Measurements from ENCODE around the gene TBC1D7. TPM values are rescaled to one million over a fixed set of nuclear protein-coding genes. Genes with fewer than 3 reads are reported as not detected.

The TBC1D7 gene
- total RNA-seq, 1 donor from 2014 or later: 18.1 TPM

DNA sequence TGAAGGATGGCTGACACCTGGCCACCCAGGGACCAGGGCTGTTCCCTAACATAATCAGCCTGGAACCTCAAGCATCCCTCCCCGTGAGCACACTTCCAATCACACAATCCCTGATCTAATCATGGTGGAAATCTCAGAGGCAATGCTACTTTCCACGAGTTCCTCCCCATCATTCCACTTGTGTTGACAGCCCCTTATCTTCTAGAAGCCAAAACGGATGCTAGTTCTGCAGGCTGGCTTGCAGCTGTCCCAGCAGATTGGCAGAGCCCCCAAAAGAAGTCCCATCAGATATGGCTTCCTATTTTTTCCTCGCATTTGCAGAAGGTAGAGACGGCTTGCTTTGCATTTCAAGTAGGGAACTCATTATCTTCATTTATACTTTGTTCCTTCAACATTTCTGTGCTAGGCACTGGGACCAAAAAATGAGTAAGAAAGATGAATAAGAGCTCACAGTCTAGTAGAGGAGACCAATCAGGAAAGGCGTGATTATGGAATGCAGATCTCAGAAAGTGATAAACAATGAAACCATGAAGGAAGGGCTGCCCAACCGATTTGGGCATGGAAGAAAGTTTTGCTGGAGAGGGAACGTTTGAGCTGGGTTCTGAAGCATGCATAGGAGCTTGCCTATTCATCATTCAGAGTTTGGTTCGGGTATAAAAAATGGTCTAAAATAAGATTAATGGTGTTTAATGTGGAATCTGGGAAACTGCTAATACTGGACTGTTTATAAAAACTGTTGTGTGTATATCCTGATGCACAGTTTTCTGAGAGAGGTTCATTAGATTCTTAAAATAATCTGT lies 44.6 kb upstream of the TBC1D7 start:
- no peak overlapping the region for H3K27ac ChIP-seq

DNA sequence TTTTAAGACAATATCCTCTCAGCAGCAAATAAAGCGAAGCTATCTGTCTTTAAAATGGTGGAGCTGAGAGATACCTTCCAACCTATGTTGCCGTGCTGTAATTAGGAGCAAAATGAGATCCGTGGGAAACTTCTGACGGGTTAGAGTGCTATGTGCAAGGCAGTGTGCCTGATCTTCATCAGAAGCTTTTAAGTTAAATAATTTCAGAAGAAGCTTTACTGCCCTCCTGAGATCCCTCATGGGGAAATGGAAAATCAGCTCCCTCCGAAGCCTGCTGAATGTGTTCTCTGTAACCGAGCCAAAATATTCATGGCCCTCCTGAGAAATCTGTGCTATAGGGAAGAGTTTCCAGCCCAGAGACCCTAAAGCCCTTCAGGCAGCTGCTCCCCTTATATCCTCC lies 43.7 kb upstream of the TBC1D7 start:
- DNase-seq: no peak
- H3K4me1 ChIP-seq: peaks cover 34% of the 10 kb centered on the region
- TF ChIP-seq, protein P1, sequence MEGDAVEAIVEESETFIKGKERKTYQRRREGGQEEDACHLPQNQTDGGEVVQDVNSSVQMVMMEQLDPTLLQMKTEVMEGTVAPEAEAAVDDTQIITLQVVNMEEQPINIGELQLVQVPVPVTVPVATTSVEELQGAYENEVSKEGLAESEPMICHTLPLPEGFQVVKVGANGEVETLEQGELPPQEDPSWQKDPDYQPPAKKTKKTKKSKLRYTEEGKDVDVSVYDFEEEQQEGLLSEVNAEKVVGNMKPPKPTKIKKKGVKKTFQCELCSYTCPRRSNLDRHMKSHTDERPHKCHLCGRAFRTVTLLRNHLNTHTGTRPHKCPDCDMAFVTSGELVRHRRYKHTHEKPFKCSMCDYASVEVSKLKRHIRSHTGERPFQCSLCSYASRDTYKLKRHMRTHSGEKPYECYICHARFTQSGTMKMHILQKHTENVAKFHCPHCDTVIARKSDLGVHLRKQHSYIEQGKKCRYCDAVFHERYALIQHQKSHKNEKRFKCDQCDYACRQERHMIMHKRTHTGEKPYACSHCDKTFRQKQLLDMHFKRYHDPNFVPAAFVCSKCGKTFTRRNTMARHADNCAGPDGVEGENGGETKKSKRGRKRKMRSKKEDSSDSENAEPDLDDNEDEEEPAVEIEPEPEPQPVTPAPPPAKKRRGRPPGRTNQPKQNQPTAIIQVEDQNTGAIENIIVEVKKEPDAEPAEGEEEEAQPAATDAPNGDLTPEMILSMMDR (IDR thresholded peaks at IDR 0.05): no peak
- intact Hi-C loops (cut with DNase I): no loop called here
- H3K36me3 ChIP-seq: no peaks in the 10 kb centered on the region
- no peak for ATAC-seq
- no peaks in the 10 kb centered on the region for H3K9me3 ChIP-seq
- H3K27me3 ChIP-seq: no peaks in the 10 kb centered on the region
- peak overlapping the region; percentile 24 for H3K27ac ChIP-seq
- no peak overlapping the region for H3K4me3 ChIP-seq

More for the DNA sequence above, 44.6 kb upstream of the TBC1D7 start:
- ATAC-seq (no peak), DNase-seq (no peak)
- intact Hi-C loops (cut with DNase I): no loop called here
- H3K36me3 ChIP-seq: no peaks in the 10 kb centered on the region
- H3K27me3 ChIP-seq: no peaks in the 10 kb centered on the region
- H3K9me3 ChIP-seq: no peaks in the 10 kb centered on the region
- TF ChIP-seq, protein P1 (IDR thresholded peaks at IDR 0.05): no peak
- peaks cover 31% of the 10 kb centered on the region for H3K4me1 ChIP-seq
- H3K4me3 ChIP-seq: no peak overlapping the region

DNA sequence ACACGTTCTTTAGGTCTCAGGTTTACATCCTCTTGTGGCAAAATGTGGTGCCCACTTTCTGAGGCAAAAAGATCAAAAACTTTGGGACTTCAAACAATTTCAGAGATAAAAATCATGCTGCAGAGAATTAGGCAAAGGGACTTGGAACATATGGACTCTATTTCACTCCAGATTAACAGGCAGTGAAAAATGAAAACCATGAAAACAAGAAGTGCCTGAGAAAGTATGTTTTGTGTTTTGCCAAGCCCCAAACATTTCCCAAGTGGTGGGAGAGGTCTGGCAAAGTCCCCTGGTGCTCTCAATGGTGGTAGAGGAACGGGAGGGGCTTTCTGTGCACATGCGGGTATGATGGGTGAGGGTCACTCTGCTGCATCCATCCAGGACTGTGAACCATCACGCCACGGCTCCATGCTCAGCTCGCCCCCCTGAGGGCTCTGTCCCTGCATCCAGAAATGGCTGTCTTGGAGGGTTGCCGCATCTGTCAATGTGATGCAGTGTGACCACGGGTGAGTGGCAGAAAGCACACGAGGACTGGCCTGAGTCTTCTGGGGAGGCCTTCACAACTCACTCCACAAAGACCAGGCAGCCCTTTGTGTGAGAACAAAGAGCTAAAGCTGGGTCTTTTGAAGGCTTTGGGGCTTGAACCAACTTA lies 43.2 kb upstream of the TBC1D7 start:
- ATAC-seq (no peak), DNase-seq (no peak)
- peaks cover 34% of the 10 kb centered on the region for H3K4me1 ChIP-seq
- TF ChIP-seq, protein P1 (IDR thresholded peaks at IDR 0.05): no peak
- no peaks in the 10 kb centered on the region for H3K9me3 ChIP-seq
- intact Hi-C loops (cut with DNase I): no loop called here
- peak overlapping the region; percentile 24 for H3K27ac ChIP-seq
- H3K4me3 ChIP-seq: no peak overlapping the region
- H3K36me3 ChIP-seq: no peaks in the 10 kb centered on the region
- H3K27me3 ChIP-seq: no peaks in the 10 kb centered on the region

DNA sequence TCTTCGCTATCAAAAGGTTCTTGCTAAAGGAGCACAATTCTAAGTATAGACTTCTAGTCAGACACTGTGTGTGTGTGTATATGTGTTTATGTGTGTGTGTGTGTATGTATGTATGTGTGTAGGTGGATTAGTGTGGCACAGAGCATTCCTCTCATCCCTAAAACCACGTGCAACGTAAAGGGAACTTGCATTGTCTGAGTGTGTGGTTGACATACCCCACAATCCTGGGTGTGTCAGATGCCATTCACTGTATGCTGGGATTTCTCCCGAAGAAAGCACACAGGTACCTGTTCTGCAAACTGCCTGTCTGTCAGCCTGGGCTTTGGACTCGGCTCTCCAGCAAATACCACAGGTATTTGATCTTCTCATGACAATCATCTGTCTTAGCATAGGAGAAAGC lies 42.3 kb upstream of the TBC1D7 start:
- TF ChIP-seq, protein P1 (IDR thresholded peaks at IDR 0.05): no peak
- Histone ChIP-seq H3K4me1 (peaks cover 34% of the 10 kb centered on the region), H3K4me3 (no peak overlapping the region), H3K36me3 (peaks cover under 1% of the 10 kb centered on the region), H3K9me3 (no peaks in the 10 kb centered on the region), H3K27me3 (no peaks in the 10 kb centered on the region), H3K27ac (no peak overlapping the region)
- no peak for ATAC-seq
- DNase-seq: no peak
- intact Hi-C loops (cut with DNase I): no loop called here

DNA sequence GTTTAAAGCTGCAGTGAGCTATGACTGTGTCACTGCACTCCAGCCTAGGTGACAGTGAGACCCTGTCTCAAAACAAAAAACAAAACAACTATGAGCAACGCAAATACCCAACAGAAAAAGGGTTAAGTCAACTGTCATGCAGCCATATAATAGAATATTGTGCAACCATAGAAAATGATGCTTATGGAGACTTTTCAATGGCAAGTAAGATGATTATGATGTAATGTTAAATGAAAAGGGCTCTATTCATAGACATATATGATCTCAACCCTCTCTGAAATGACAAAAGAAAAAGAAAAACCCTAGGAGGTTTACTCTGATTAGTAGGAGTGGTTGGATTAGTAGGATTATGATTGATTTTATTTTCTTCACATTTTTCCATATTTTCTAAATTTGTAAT lies 41.3 kb upstream of the TBC1D7 start:
- Histone ChIP-seq H3K4me1 (peaks cover 34% of the 10 kb centered on the region), H3K27ac (no peak overlapping the region), H3K36me3 (peaks cover 6% of the 10 kb centered on the region), H3K4me3 (no peak overlapping the region), H3K9me3 (no peaks in the 10 kb centered on the region), H3K27me3 (no peaks in the 10 kb centered on the region)
- TF ChIP-seq, protein P1 (IDR thresholded peaks at IDR 0.05): no peak
- ATAC-seq (no peak), DNase-seq (no peak)
- intact Hi-C loops (cut with DNase I): no loop called here

Data from upper lobe of right lung (tissue), 1 donor.